ENCODE measurements around the gene BARHL1.

DNA sequence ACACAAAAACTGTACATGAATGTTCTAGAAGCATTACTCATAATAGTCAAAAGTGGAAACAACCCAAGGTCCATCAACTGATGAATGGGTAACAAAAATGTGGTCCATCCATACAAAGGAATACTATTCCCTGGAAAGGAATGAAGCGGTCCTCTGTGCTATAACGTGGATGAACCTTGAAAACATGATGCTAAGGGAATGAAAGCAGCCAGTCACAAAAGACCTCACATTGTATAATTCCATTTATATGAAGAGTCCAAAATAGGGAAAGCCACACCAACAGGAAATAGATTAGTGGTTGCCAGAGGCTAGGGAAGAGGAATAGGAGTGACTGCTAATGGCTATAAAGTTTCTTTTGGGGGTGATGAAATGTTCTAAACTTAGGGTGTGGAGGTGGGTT, 22.7 kb upstream of the BARHL1 start:
- TF ChIP-seq POLR2AphosphoS5 (IDR thresholded peaks at IDR 0.05; ENCODE audit: insufficient read depth, low read depth, low read length) (no peak), CTCF (IDR thresholded peaks at IDR 0.05; ENCODE audit: extremely low read depth in 1 of 2, insufficient read depth in 1 of 2, low read depth in 1 of 2, low read length in 2 of 2) (no peak), POLR2A (IDR thresholded peaks at IDR 0.05; ENCODE audit: low read depth, low read length) (no peak), GATA2 (IDR thresholded peaks at IDR 0.05; ENCODE audit: insufficient read depth, insufficient read length, low read depth, low read length) (no peak)

Measured in endothelial cell of umbilical vein (primary cell).